GM18867 (cell line): ENCODE data around the gene GLRA2.

Source experiments
- ATAC-seq: cut with Tn5 transposase; IDR thresholded peaks from one replicate; pipeline ENCODE4 v1.9.1; 2021; ENCODE audit warnings: mild to moderate bottlenecking, moderate library complexity; ENCODE audit not compliant: unreplicated experiment

Gene GLRA2

DNA sequence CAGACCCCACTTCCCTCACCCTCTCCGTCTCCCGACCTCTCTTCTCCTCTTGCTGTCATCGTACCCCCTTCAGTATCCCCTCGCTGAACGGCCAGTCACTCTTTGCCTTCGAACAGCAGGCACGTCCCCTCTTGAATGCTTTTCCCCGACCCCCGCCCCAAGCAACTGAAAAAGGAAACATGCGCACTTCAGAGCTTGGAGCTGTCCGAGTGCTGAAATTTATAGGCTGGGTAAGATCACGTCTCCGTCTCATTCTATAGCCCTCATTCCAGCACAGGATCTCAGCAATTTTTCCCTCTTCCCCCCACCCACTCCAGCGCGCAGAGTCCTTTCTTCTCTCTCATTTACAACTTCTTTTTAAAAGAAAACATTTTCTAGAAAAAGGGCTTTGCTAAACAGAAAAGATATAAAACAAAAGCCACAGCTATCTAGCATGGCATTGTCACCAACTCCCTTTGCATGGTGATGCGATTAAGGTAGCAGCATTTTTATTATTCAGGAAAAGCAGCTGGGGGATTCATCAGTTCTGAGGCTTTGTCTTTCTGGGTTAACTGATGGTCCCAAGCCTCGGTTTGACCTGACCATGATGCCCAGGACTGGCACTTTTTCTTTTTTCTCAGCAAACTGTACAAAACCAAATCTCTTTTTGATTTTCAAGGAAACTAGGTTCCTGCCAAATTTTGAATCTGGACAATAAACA lies at the start of gene GLRA2:
GLRA2 (plus strand) TSS at position 247 of the 700 bp plus-strand sequence. CDS start 522 bp downstream, outside the sequence.
- no peak for ATAC-seq

DNA sequence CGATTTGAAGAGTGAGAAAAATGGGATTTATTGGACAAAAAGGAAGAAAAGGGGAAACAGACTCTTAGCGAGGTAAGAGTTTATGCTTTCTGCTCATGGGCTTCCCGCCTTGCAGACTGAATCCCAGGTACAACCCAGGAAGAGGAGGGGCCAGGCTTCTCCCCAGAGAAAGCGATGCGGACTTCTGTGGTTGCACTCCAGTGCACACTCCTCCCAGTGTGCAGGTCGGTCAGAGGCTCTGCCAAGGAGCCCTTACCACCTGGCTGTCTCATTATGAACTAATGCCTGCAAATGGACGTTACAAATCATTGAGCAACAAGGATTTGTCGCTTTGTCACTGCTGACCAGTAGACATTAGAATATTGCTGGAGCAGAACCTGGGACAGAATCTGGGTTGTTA lies 39.9 kb upstream of the GLRA2 start:
- ATAC-seq = no peak

- ATAC-seq = no peak
These were observed 37.6 kb upstream of the GLRA2 start for GRCh38 chrX:14491689-14492088.

GRCh38 chrX:14496674-14497073 lies 32.7 kb upstream of the GLRA2 start:
- peak; percentile 40 for ATAC-seq

DNA sequence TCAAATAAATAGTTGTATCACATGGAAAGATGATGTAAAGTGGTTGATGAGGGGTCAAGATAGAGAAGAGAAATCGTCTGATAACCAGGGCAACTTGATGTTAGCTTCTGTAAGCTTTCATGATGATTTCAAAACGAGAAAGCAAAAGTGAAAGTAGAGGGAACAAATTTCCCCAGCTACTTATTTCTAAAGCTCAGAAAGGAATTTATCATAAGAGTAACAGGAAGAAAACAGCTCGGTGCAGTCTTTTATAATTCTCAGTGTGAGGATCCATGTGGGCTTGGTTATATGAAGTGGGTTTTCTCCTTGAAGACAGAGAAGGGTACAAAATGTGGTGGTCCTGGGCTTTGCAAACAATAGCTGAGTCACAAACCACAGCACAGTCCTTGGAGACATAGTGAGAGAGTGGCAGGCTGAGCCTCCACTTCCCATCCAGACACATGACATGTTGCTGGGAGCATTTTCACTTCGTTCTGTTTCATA lies 32.1 kb upstream of the GLRA2 start:
- ATAC-seq = peak; percentile 84

GRCh38 chrX:14501327-14501726 lies 28.0 kb upstream of the GLRA2 start:
- no peak for ATAC-seq

- no peak for ATAC-seq
These were observed 24.3 kb upstream of the GLRA2 start for GRCh38 chrX:14504960-14505538.

GRCh38 chrX:14505648-14506047 lies 23.7 kb upstream of the GLRA2 start:
- ATAC-seq = no peak

GRCh38 chrX:14506866-14507265 lies 22.5 kb upstream of the GLRA2 start:
- no peak for ATAC-seq

GRCh38 chrX:14508025-14508690 lies 21.2 kb upstream of the GLRA2 start:
- ATAC-seq = no peak

GRCh38 chrX:14509325-14510057 lies 19.8 kb upstream of the GLRA2 start:
- no peak for ATAC-seq

DNA sequence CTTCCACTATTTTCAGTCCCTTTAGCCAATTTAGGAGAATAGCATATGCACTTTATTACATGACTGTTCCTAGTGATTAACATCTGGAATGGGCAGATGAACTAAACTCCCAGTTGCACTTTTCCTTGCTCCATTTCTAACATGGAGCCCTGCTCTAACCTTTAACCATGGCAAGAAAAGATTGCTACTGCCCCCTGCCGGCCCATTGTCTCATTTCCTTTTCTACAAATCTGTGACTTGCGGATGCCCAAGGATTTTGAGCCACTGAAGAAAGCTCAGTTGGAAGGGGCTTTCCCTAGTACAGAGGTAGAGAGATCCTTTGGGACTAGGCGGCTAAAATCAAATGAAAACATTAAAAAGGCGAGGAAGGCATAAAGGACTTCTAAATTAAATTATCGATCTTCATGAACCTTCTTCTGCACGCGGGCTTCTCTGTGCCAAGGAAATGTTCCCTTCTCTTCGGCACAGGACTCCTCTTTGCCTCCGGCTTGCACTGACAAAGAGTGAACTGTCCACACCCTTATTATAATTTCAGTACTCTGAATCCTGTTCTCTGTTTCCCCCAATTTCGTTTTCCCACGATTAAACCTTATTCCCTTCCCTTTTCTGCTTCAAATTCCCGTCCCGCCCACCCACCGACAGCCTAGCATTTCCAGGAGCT lies 577 bp upstream of the GLRA2 start:
- ATAC-seq = peak; percentile 85

GRCh38 chrX:14533867-14534266 lies 4.5 kb downstream of the GLRA2 start:
- no peak for ATAC-seq

DNA sequence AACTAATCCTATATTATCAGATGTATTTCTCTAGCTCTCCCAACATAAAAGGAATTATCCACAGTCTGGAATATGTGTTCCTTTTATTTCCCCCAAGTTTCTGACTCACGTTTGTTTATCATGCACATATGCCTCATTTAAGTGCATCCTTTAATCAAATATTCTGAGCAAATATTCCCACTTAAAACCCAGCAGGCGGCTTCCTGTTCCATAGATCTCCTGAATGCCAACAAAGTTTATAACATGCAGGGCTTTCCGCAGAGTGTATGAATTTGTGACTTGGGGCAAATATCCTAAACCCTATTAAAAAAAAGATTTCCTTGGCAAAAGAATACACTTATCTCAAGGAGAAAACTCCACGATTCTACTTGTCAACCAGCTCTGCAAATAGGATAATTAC lies 16.9 kb downstream of the GLRA2 start:
- ATAC-seq = no peak

- ATAC-seq = no peak
These were observed 24.9 kb downstream of the GLRA2 start for GRCh38 chrX:14554131-14554715.

DNA sequence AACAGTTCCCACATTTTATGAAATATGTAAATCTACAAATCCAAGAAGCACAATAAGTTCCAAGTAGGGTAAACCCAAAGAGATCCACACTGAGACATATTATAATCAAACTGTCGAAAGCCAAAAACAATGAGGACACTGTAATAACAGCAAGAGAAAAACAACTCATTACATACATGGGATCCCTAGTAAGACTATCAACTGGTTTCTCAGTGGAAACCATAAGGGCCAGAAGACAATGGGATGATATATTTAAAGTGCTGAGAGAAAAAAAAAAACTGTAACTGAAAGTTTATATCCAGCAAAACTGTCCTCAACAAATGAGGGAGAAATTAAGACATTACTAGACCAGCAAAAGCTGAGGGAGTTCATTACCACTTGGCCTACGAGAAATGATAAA lies 34.7 kb downstream of the GLRA2 start:
- ATAC-seq = no peak

GRCh38 chrX:14573161-14573560 lies 43.8 kb downstream of the GLRA2 start:
- ATAC-seq = no peak

DNA sequence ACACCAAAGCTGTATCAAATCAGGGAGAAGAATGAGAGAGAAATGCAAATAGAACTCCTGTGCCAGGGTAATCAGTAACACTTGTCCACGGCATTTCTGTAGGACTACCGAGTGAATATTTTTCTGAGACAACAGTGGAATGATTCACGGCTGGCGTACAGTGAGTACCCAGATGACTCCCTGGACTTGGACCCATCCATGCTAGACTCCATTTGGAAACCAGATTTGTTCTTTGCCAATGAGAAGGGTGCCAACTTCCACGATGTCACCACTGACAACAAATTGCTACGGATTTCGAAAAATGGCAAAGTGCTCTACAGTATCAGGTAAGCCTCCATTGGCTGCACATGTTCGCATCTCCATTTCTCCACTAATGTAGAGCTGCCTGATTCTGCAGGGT lies 51.7 kb downstream of the GLRA2 start:
- ATAC-seq = no peak

- no peak for ATAC-seq
These were observed 55.2 kb downstream of the GLRA2 start for GRCh38 chrX:14584548-14584947.

GRCh38 chrX:14590216-14590615 lies 60.9 kb downstream of the GLRA2 start:
- no peak for ATAC-seq
